ENCODE data around the gene PNCK.
"Not testable (repeated sequence)": the region's sequence is repeated elsewhere in the genome, so short reads cannot be mapped to it uniquely, and the experiment has no call there.

PNCK gene

DNA sequence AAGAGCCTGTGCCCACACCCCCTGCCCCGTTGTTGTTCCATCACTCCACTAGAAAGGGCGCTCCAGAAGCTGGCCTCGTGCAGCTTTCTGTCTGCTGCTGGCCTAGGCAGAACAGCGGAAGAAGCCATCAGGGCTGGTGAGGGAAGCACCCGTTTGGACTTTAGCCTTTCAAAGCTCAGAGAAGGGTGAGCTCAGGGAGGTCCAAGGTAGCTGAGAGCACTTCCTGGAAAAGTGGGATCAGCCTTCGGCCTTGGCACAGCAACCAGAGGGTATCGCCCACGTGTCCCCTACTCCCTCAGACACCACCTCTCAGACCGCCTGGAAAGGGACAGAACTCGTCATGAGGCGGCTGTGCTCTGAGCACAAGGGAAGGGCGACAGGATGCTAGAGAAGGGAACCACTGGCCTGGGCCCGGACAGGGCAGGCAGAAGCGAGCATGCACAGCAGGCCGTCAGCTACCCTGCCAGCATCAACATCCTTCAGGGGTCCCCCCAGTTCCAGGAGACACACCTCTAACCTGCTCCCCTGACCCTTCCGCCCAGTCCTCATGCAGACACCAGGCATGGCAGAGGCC lies 25.7 kb upstream of the PNCK start:
- in situ Hi-C loops (cut with HindIII; ENCODE audit: low sequenced_read_pairs) = not testable (repeated sequence)

DNA sequence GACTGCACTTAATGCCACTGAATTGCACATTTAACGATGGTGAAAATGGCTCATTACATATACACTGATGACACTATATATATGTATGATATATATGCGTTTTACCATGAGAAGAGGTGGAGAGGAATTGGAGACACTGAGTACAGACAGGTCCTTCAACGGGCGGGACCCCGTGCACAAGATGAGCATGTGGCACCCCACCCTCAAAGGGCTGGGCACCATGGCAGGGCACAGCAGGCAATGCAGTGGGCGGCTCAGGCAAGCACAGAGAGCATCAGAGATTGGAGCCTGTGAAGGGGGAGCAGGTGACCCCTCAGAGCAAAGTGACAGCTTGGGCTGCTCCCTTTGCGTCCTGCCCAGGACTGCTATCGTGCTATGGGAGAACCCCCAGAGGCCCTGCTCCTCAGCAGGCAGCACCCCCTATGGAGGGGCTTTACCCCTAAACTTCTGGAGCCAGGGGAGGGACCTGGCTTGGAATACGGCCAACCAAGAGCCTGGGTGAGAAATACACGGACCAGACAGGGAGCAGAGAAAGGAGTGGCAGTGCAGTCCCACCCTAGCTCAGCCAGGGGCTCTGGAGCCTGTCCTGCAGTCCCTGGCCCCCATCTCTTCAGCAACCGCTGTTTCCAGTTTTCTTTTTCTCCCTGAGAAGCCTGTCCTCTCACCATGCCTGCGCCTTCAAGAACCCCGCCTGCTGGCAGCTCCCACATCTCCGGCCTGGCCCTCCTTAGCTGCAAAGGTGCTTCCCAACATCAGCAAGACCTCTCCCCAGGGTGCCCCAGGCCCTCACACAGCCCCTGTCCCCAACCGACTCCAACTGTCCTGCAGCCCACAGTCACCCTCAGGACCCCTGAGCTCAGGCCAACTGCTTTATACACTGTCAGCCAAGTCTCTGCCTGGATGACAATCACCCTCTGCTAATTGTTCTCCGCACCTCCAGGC lies 24.6 kb upstream of the PNCK start:
- in situ Hi-C loops (cut with HindIII; ENCODE audit: low sequenced_read_pairs) = no loop called here

DNA sequence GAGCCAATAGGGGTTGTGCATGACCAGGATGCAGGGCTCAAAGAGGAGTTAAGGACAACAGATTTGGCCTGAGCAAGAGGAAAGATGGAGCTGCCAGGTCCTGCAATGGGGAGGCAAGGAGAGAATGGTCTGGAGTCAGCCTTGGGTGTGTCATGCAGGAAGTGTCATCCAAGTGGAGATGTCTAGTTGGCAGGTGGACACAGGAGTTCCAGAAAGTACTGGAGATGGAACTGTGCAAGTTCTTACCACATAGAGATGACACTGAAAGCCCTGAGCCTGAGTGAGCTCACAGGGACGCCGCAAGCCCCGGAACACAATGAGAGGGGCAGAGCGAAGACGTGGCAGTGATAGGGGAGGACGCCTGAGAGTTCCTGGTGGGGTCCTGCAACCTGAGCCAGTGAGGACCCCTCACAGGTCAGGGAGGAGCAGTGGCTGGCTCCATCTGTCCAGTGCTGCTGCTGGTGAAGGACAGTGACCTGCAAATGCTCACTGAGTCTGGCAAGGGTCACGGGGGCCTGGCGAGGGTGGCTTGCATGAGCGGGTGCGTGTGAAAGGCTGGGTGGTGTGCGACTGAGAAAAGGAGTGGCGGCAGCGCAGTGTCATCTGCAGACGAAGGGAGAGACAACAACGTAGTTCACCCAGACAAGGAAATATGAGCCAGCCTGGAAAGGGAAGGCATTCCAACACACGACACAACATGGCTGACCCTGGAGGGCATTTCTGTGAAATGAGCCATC lies 23.5 kb upstream of the PNCK start:
- in situ Hi-C loops (cut with HindIII; ENCODE audit: low sequenced_read_pairs) = not testable (repeated sequence)

DNA sequence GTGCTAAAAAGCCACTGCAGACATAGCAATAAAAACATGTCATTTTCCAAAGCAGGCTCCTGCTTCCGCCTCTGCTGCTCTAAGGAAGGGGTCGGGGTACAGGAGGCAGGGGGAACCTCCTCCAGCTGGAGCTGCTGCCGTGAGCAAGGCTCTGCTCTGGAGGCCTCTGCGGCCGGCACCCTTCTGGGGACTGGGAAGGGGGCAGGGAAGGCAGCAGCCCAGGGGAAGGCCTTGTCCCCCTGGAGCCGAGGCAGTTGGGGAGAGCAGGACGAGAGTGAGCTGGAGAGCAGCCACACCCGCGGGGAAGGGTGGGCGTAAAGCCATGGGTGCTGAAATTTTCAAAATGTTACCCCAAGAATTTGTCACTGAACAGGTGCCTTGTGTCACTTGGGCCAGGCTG lies 22.9 kb upstream of the PNCK start:
- in situ Hi-C loops (cut with HindIII; ENCODE audit: low sequenced_read_pairs) = not testable (repeated sequence)

DNA sequence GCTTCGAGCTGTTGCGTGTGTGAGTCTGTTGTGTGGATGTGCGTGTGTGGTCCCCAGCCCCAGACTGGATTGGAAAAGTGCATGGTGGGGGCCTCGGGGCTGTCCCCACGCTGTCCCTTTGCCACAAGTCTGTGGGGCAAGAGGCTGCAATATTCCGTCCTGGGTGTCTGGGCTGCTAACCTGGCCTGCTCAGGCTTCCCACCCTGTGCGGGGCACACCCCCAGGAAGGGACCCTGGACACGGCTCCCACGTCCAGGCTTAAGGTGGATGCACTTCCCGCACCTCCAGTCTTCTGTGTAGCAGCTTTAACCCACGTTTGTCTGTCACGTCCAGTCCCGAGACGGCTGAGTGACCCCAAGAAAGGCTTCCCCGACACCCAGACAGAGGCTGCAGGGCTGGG lies 22.5 kb upstream of the PNCK start:
- in situ Hi-C loops (cut with HindIII; ENCODE audit: low sequenced_read_pairs) = no loop called here

DNA sequence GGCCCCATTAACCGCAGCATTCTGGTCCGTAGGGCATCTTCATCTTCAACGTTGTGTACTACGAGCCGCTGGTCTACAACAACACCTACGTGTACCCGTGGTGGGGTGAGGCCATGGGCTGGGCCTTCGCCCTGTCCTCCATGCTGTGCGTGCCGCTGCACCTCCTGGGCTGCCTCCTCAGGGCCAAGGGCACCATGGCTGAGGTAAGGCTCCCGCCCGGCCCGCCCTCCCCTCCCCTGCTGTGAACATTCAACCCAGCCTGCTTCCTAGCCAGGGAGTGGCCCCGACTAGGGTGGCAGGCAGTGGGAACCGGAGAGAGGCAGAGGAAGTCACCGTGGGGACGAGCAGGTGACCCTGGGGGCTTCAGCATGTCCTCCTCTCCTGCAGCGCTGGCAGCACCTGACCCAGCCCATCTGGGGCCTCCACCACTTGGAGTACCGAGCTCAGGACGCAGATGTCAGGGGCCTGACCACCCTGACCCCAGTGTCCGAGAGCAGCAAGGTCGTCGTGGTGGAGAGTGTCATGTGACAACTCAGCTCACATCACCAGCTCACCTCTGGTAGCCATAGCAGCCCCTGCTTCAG lies 21.2 kb upstream of the PNCK start:
- in situ Hi-C loops (cut with HindIII; ENCODE audit: low sequenced_read_pairs) = no loop called here

DNA sequence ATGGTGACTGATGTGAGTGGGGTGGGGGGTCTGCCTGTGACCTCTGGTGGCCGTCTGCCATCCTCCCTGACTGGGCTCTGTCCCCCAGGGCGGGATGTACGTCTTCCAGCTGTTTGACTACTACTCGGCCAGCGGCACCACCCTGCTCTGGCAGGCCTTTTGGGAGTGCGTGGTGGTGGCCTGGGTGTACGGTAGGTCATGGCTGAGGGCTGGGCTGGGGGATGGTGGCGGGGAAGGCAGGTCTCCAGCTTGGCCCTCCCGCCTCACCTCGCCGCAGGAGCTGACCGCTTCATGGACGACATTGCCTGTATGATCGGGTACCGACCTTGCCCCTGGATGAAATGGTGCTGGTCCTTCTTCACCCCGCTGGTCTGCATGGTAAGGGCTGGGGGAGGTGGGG lies 20.6 kb upstream of the PNCK start:
- in situ Hi-C loops (cut with HindIII; ENCODE audit: low sequenced_read_pairs) = not testable (repeated sequence)

DNA sequence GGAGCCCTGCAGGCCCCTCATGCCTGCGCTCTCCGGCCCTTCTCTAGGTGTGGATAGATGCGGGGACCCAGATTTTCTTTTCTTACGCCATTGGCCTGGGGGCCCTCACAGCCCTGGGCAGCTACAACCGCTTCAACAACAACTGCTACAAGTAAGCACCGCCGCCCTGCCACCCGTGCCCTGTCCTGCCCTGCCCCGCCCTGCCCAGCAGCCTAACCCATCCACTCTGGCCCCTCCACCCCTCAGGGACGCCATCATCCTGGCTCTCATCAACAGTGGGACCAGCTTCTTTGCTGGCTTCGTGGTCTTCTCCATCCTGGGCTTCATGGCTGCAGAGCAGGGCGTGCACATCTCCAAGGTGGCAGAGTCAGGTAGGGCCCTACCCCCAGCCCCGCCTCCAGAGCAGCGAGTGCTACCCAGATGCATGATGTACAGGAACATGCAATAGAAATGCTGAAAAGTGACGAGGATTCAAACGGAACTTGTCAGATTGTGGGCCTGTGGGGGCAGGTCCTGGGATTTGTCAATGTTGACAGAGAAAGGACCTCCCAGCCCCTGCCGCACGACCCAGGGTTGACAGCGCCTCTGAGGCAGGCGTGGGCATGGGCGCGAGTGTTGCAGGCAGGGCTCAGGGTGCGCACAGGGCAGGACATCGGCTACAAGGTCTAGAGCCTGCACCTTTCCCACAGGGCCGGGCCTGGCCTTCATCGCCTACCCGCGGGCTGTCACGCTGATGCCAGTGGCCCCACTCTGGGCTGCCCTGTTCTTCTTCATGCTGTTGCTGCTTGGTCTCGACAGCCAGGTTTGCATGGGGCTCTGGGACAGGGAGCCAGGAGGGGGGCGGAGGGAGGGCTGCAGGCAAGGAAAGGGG lies 19.8 kb upstream of the PNCK start:
- in situ Hi-C loops (cut with HindIII; ENCODE audit: low sequenced_read_pairs) = no loop called here

DNA sequence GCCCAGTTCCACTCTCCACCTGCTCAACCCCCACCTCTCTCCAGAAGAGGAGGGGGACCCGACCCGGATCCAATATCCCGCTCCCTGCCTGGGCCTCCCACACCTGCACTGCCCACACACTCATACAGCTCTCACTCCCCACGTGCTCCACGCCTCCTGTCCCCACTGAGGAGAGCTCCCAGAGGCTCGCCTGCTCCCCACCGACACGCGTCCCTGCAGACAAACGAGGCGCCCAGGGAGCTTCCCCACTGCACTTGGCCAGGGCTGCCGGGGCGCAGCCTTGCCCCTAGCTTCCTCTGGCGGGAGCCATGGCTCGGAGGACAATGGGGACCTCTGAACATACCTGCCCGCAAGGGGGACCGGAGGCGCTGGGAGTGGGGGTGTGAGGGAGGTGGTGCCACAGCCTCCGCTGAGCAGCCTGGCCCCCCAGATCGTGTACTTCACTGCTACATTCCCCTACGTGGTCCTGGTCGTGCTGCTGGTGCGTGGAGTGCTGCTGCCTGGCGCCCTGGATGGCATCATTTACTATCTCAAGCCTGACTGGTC lies 19.1 kb upstream of the PNCK start:
- in situ Hi-C loops (cut with HindIII; ENCODE audit: low sequenced_read_pairs) = no loop called here

DNA sequence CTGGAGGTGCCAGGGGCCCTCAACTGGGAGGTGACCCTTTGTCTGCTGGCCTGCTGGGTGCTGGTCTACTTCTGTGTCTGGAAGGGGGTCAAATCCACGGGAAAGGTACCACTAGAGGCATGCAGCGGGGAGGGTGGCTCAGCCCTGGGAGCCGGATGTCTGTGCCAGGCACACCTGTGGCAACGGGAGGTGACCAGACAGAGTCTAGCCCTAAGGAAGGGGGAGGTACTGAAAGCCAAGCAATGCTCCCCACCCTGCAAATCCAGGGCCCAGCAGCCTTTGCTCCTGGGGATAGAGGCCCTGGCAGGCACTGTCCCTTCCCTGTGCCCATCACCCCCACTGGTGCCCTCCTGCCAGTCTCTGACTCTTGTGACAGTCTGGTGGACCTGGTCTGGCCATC lies 18.4 kb upstream of the PNCK start:
- in situ Hi-C loops (cut with HindIII; ENCODE audit: low sequenced_read_pairs) = no loop called here

DNA sequence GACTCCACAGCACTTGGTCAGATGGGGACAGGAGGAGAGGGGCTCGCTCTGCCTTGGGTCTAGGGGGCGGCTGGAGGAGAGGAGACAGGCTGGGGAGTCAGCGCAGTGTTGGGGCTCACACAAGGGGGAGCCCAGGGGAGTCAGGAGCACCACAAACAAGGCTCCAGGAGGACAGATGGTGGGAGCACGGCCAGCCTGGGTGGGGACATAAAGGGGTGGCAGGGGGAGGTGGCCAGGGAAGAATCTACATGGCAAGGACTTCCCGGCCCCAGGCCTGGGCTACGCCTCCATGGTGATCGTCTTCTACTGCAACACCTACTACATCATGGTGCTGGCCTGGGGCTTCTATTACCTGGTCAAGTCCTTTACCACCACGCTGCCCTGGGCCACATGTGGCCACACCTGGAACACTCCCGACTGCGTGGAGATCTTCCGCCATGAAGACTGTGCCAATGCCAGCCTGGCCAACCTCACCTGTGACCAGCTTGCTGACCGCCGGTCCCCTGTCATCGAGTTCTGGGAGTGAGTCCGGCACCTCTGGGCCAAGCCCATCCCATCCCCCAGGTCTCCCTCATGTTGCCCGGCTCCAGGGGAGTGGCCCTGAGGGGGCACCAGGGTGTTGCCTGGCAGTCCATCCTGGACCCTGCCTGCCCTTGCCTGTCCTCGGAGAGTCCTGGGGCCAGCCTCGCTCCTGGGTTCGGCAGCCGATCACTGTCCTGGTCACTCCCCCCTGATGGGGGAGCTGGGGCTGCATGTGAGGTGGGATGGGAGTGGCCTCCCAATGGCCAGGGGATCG lies 17.6 kb upstream of the PNCK start:
- in situ Hi-C loops (cut with HindIII; ENCODE audit: low sequenced_read_pairs) = not testable (repeated sequence)

DNA sequence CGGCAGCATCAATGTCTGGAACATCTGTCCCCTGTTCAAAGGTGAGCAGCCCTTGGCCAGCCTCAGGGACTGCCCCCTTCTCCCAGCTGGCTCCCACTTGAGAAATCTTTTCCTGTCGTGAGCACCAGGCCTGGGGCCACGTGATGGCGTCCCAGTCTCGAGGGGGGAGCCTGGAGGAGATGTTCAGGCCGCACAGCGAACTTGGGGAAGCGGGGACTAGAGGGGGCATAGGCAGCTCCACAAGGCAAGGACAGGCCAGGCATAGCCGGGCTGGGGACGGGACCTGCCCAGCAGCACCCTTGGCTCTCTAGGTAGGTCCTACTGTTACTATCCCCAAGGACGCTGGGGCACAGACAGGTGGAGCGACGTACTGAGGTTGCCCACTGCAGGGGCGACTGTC lies 16.9 kb upstream of the PNCK start:
- in situ Hi-C loops (cut with HindIII; ENCODE audit: low sequenced_read_pairs) = no loop called here

DNA sequence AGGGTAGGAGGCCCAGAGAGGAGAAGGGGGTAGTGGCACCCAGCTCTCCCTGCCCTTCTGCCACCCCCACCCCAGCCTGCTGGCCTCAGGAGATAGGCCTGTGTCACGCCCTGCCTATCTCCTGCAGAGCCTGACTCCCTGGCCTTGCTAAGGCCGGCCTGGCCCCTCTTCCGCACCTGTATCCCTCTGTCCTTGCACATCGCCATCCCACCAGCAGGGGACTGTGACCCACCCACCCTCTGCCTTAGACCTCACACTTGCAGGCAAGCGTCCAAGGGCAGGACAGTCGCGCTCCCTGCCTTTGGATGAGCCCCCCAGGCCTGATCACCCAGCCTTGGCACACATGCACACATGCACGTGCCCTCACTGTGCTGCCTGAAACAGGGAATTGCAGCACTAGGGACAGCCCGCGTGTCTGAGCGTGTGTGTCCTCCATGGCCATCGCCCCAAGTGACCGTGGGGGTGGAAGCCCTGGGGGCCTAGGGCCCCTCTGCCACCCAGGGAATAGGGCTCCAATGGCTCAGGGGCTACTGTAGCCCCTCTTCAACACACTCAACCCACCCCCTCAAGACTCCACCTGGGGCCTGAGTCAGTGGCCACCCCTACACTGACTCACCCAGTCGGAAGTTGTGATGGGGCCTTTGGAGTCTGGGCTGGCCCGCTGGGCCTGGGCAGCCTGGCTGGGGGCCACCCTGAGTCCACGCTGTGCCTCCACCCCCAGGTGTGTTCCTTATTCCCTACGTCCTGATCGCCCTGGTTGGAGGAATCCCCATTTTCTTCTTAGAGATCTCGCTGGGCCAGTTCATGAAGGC lies 16.2 kb upstream of the PNCK start:
- in situ Hi-C loops (cut with HindIII; ENCODE audit: low sequenced_read_pairs) = no loop called here

DNA sequence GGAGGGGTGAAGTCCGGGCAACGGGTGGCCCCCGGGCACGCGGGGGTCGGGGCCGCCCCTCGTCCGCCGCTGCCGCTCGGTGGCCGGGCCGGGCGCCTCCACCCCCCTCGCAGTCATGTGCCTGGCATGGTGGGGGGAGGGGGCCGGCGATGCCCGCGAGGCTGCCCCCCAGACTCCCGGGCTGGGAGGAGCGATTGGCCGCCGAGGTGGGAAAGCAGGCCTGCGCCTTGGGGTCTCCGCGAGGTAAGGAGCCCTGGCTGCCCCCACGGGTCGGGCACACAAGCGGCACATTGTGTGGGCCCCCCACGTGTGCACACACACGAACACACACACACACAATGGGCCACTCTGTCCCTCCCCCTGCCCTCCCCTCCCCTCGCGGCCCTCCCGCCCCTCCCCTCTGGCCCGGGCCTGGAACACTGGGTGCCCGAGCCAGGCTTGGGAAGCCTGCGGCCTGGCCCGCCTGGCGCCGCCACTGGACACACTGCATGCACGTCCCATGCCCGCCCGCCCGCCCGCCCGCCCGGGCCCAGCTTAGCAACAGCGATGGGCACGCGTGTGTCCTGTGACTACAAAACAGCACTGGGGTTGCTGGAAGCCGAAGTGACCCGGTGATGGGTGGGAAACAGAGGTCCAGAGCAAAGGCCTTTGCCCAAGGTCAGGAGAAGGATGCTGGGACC lies 15.4 kb upstream of the PNCK start:
- in situ Hi-C loops (cut with HindIII; ENCODE audit: low sequenced_read_pairs) = no loop called here

DNA sequence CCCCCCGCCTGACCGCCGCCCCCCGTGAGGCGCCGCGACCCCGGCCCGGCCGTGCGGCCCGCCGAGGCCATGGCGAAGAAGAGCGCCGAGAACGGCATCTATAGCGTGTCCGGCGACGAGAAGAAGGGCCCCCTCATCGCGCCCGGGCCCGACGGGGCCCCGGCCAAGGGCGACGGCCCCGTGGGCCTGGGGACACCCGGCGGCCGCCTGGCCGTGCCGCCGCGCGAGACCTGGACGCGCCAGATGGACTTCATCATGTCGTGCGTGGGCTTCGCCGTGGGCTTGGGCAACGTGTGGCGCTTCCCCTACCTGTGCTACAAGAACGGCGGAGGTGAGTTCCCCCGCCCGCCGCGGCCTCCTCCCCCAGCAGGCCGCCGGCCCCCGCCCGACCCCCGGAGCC lies 14.9 kb upstream of the PNCK start:
- in situ Hi-C loops (cut with HindIII; ENCODE audit: low sequenced_read_pairs) = no loop called here

DNA sequence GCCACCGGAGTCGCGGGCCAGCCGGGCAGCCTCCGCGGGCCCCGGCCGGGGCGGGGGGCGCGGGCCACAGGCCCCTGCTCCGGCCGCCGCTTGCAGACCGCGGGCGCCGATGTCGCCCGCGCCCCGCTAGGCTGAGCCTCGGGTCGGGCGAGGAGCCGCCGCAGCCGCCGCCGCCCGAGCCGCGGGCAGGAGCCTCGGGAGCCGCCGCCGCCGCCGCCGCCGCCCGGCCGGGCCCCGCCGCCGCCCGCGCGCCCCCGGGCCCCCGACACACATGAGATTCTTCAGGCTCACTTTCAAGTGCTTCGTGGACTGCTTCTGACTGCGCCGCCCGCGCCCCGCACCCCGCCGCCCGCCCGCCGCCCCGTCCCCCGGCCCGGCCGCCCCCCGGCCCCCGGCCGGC lies 14.5 kb upstream of the PNCK start:
- in situ Hi-C loops (cut with HindIII; ENCODE audit: low sequenced_read_pairs) = no loop called here

DNA sequence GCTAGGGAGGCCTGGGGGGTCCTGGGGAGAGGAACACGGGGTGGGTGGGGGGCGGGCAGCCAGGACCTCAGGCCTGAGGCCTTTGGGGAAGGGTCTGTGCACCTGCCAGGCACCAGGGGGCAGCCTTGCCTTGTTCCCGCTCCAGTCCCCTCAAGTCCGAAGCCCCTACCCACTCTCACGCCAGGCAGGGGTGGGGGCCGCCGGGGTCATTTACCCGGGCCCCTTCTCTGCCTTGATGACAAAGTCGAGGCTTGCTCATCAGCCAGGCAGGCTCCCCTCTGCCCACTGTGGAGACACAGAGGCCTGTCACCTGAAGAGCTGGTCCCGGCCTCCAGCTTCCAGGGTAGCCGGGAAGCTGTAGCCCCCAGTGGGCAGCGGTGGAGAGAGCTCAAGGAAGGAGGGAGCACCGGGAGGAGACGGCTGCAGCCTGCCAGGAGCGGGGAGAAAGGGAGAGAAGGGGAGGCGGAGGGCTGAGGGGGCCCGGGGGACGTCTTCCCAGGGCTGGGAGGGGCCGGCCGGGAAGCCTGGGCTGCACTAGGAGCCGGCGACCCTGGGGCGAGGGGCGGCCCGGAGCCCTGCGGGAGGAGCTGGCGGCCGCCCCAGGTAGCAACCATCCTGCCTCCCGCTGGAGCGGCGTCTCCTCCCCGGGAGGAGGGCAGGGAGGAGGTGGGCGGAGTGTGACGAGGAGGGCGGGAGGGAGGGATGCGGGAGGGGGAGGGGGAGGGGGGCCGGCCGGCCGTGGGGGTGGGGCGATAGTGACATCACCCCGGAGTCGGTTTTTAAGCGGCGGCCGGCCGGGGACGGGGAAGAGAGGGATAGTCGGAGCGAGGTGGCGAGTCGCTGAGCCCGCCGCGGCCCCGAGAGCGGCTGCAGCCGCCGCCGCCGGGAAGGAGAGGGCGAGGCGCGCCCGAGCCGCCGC lies 13.8 kb upstream of the PNCK start, which contains the start of gene SLC6A8:
SLC6A8 (plus strand) TSS at position 806 of the 919 bp plus-strand sequence. CDS start 649 bp downstream, outside the sequence.
- in situ Hi-C loops (cut with HindIII; ENCODE audit: low sequenced_read_pairs) = no loop called here
